Measurements from ENCODE around the gene AHSA1.
A peak's percentile ranks its signal among the peaks of the same experiment; 100 is the strongest.

AHSA1 gene

GRCh38 chr14:77498120-77498979 lies 40.5 kb downstream of the AHSA1 start, which contains the start of gene ISM2:
ISM2 (minus strand) TSS chr14:77498816; CDS start chr14:77498793, 23 bp downstream.
- FAIRE-seq (no peak), DNase-seq (ENCODE audit: insufficient read length, low spot score) (peak; percentile 72)
- no peak for TF ChIP-seq CTCF (IDR thresholded peaks at IDR 0.05; ENCODE audit: insufficient read depth, missing control alignments)

GRCh38 chr14:77498984-77499527 lies 41.2 kb downstream of the AHSA1 start:
- no peak for FAIRE-seq
- TF ChIP-seq CTCF (IDR thresholded peaks at IDR 0.05; ENCODE audit: insufficient read depth, missing control alignments): no peak
- no peak for DNase-seq (ENCODE audit: insufficient read length, low spot score)

- no peak for FAIRE-seq
- DNase-seq (ENCODE audit: insufficient read length, low spot score): no peak
- no peak for TF ChIP-seq CTCF (IDR thresholded peaks at IDR 0.05; ENCODE audit: insufficient read depth, missing control alignments)
Observed at GRCh38 chr14:77502109-77502782, 44.4 kb downstream of the AHSA1 start.

GRCh38 chr14:77503138-77503537 lies 45.2 kb downstream of the AHSA1 start:
- FAIRE-seq (no peak), DNase-seq (ENCODE audit: insufficient read length, low spot score) (no peak)
- no peak for TF ChIP-seq CTCF (IDR thresholded peaks at IDR 0.05; ENCODE audit: insufficient read depth, missing control alignments)

- FAIRE-seq: no peak
- DNase-seq (ENCODE audit: insufficient read length, low spot score): no peak
- TF ChIP-seq CTCF (IDR thresholded peaks at IDR 0.05; ENCODE audit: insufficient read depth, missing control alignments): no peak
Observed at GRCh38 chr14:77505031-77505430, 47.1 kb downstream of the AHSA1 start.

GRCh38 chr14:77507762-77508161 lies 49.9 kb downstream of the AHSA1 start:
- DNase-seq (ENCODE audit: insufficient read length, low spot score) (no peak), FAIRE-seq (no peak)
- no peak for TF ChIP-seq CTCF (IDR thresholded peaks at IDR 0.05; ENCODE audit: insufficient read depth, missing control alignments)
